ENCODE measurements around the gene KCNQ4.

DNA sequence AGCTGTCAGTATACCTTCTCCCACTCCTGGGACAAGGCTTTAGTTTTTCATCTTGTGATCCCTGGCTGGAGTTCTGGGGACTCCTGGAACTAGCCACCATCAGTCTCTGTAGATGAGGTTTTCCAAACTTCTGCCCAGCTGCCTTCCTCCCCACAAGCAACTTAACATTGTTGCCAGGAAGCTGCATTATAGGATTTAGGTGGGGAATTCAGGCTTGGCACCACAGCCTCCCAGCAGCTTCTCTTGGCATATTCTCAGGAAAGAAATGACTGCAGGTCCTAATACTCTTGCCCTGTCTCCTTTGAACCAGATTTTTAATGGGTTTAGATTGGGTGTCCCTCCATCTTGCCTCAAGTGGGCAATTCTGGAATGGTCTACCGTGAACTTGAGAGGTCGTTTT, 18.6 kb upstream of the KCNQ4 start:
- TF ChIP-seq, protein P1, sequence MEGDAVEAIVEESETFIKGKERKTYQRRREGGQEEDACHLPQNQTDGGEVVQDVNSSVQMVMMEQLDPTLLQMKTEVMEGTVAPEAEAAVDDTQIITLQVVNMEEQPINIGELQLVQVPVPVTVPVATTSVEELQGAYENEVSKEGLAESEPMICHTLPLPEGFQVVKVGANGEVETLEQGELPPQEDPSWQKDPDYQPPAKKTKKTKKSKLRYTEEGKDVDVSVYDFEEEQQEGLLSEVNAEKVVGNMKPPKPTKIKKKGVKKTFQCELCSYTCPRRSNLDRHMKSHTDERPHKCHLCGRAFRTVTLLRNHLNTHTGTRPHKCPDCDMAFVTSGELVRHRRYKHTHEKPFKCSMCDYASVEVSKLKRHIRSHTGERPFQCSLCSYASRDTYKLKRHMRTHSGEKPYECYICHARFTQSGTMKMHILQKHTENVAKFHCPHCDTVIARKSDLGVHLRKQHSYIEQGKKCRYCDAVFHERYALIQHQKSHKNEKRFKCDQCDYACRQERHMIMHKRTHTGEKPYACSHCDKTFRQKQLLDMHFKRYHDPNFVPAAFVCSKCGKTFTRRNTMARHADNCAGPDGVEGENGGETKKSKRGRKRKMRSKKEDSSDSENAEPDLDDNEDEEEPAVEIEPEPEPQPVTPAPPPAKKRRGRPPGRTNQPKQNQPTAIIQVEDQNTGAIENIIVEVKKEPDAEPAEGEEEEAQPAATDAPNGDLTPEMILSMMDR (conservative IDR thresholded peaks at IDR 0.05; ENCODE audit: low read depth, low read length), result no peak
- TF ChIP-seq POLR2A (IDR thresholded peaks at IDR 0.05; ENCODE audit: low read depth, low read length) (no peak), RFX5 (IDR thresholded peaks at IDR 0.05; ENCODE audit: low read depth, low read length) (no peak), RAD21 (IDR thresholded peaks at IDR 0.05; ENCODE audit: low read length) (no peak), FOS (IDR thresholded peaks at IDR 0.05; ENCODE audit: low read depth, low read length) (no peak), SMC3 (IDR thresholded peaks at IDR 0.05; ENCODE audit: low read depth, low read length) (no peak), CEBPB (IDR thresholded peaks at IDR 0.05; ENCODE audit: low read depth, low read length) (no peak), MAFK (IDR thresholded peaks at IDR 0.05; ENCODE audit: low read depth, low read length) (no peak), MAZ (IDR thresholded peaks at IDR 0.05; ENCODE audit: borderline replicate concordance, low read depth, low read length) (no peak), ELK1 (IDR thresholded peaks at IDR 0.05; ENCODE audit: borderline replicate concordance, low read depth, low read length) (no peak), MXI1 (IDR thresholded peaks at IDR 0.05; ENCODE audit: borderline replicate concordance, low read depth, low read length) (no peak), NFE2L2 (IDR thresholded peaks at IDR 0.05; ENCODE audit: low read depth, low read length) (no peak)
- TF ChIP-seq, protein P2, sequence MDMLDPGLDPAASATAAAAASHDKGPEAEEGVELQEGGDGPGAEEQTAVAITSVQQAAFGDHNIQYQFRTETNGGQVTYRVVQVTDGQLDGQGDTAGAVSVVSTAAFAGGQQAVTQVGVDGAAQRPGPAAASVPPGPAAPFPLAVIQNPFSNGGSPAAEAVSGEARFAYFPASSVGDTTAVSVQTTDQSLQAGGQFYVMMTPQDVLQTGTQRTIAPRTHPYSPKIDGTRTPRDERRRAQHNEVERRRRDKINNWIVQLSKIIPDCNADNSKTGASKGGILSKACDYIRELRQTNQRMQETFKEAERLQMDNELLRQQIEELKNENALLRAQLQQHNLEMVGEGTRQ (IDR thresholded peaks at IDR 0.05; ENCODE audit: low read depth, low read length), result no peak

Measured in IMR-90 (cell line).